HepG2 (cell line): ENCODE measurements around the gene TBC1D12. TPM values are rescaled to one million over a fixed set of nuclear protein-coding genes. Genes with fewer than 3 reads are reported as not detected.
A peak's percentile ranks its signal among the peaks of the same experiment; 100 is the strongest.

Source experiments
- DMAP1 ChIP-seq: IDR thresholded peaks from 2 replicates; pipeline ENCODE4 v1.6.1; 2016
- E2F1 ChIP-seq: sonication (generic); formaldehyde crosslinking; IDR thresholded peaks from 2 replicates; pipeline ENCODE4 v1.5.0; 2020; ENCODE audit warnings: missing genetic modification reagents
- EHMT2 ChIP-seq: fragments of 200-600 bp; sonication (generic); IDR thresholded peaks from 2 replicates; pipeline ENCODE4 v1.7.0; 2017; ENCODE audit warnings: antibody characterized with exemption, low read depth, low read length, borderline replicate concordance
- ERF ChIP-seq: IDR thresholded peaks from 2 replicates; pipeline ENCODE4 v1.6.1; 2018; ENCODE audit warnings: missing biosample characterization, missing genetic modification reagents
- GLI4 ChIP-seq: sonication (generic); formaldehyde crosslinking; IDR thresholded peaks from 2 replicates; pipeline ENCODE4 v1.5.1; 2020; ENCODE audit warnings: missing genetic modification reagents, mild to moderate bottlenecking, moderate library complexity, borderline replicate concordance
- HDAC1 ChIP-seq: sonication (generic); formaldehyde crosslinking; IDR thresholded peaks from 2 replicates; pipeline ENCODE4 v1.5.1; 2020; ENCODE audit warnings: mild to moderate bottlenecking, missing genetic modification reagents
- RBFOX2 ChIP-seq: fragments of 200-400 bp; formaldehyde crosslinking; IDR thresholded peaks from 2 replicates; pipeline ENCODE4 v1.6.1; 2017; ENCODE audit warnings: low read depth, mild to moderate bottlenecking, low read length
- SALL2 ChIP-seq: sonication (generic); formaldehyde crosslinking; IDR thresholded peaks from 2 replicates; pipeline ENCODE4 v1.8.1; 2023; ENCODE audit warnings: mild to moderate bottlenecking, missing genetic modification reagents, inconsistent platforms
- ZNF329 ChIP-seq: sonication (generic); formaldehyde crosslinking; IDR thresholded peaks from 2 replicates; pipeline ENCODE4 v1.9.0; 2021; ENCODE audit warnings: low read depth, mild to moderate bottlenecking, missing genetic modification reagents
- ZNF777 ChIP-seq: sonication (generic); formaldehyde crosslinking; IDR thresholded peaks from 2 replicates; pipeline ENCODE4 v1.4.0; 2020; ENCODE audit warnings: missing genetic modification reagents
- ZSCAN20 ChIP-seq: sonication (generic); formaldehyde crosslinking; IDR thresholded peaks from 2 replicates; pipeline ENCODE4 v1.4.0; 2020; ENCODE audit warnings: missing genetic modification reagents, mild to moderate bottlenecking, borderline replicate concordance
- polyA plus RNA-seq, 8 experiments: library from polyadenylated mRNA; depleted of rRNA in 3 of 8; stranded (reverse) in 7 of 8; unstranded in 1 of 8; fragments of >200 nt; fragmentation: Illumina TruSeq in 4 of 8; extraction: Trizol in 4 of 8; gene quantifications; 2 replicates each; pipeline versions ENCODE4 v1.2.1 to v1.2.3, GENCODE V29; 2011 to 2016; ENCODE audit warnings: low read depth in 4 of 8, missing spikeins in 1 of 8, mixed read lengths in 1 of 8; ENCODE audit not compliant: insufficient read depth in 1 of 8
- total RNA-seq, 5 experiments: library from RNA; depleted of rRNA; stranded (reverse); fragments of >200 nt; fragmentation: Illumina TruSeq; extraction: Trizol; gene quantifications; 2 replicates each; pipeline ENCODE4 v1.2.3, GENCODE V29; 2016; ENCODE audit warnings: low read depth in 1 of 5
- TF ChIP-seq, protein P1 (sequence below), 2 experiments: sonication (generic) in 1 of 2; formaldehyde crosslinking in 1 of 2; IDR thresholded peaks; 2 replicates each; pipeline versions ENCODE4 v1.4.0 to v1.6.1; 2018 to 2020; ENCODE audit warnings: missing genetic modification reagents in 2 of 2, borderline replicate concordance in 1 of 2, low read depth in 1 of 2, mild to moderate bottlenecking in 1 of 2, missing biosample characterization in 1 of 2
- TF ChIP-seq, protein P2 (sequence below): sonication (generic); formaldehyde crosslinking; IDR thresholded peaks from 2 replicates; pipeline ENCODE4 v1.8.0; 2022; ENCODE audit warnings: low read depth, missing genetic modification reagents

The TBC1D12 gene
- total and polyA plus RNA-seq, 2 of the 13 experiments (the other 11 are each of a cell fraction or from before 2014, with no cell fraction given), result 5.7 to 6.2 TPM

DNA sequence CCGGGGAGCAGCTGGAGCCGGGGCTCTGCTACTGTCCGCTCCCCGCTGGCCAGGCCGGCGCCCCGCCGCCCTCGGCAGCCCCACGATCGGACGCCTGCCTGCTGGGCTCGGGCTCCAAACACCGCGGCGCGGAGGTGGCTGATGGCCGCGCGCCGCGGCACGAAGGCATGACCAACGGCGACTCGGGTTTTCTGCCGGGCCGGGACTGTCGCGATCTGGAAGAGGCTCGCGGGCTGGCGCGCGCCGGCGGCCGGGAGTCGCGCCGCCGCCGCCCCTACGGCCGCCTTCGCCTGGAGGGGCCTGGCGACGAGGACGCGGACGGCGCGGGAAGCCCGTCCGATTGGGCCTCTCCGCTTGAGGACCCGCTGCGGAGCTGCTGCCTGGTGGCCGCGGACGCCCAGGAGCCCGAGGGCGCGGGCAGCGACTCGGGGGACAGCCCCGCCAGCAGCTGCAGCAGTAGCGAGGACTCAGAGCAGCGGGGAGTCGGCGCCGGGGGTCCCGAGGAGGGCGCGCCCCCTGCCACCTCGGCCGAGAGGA is 570 bp downstream of the TBC1D12 start (continued):
- TF ChIP-seq ZSCAN20 (CRISPR knock-in tag) (0 out of 2 replicates have a peak, but pooled peaks have one; percentile 83), ERF (CRISPR knock-in tag) (no peak; the same call in 1 of the 2 replicates), E2F1 (CRISPR knock-in tag) (peak; percentile 38; the same call in 1 of the 2 replicates), HDAC1 (CRISPR knock-in tag) (peak; percentile 3; the same call in 1 of the 2 replicates), DMAP1 (CRISPR knock-in tag) (0 out of 2 replicates have a peak, but pooled peaks have one; percentile 20), GLI4 (CRISPR knock-in tag) (peak; percentile 2; the same call in 1 of the 2 replicates), ZNF777 (peak; percentile 65), EHMT2 (no peak), SALL2 (CRISPR knock-in tag) (no peak), ZNF329 (peak; percentile 61; the same call in 1 of the 2 replicates), RBFOX2 (peak; percentile 11; the same call in 1 of the 2 replicates)
- TF ChIP-seq, protein P1, sequence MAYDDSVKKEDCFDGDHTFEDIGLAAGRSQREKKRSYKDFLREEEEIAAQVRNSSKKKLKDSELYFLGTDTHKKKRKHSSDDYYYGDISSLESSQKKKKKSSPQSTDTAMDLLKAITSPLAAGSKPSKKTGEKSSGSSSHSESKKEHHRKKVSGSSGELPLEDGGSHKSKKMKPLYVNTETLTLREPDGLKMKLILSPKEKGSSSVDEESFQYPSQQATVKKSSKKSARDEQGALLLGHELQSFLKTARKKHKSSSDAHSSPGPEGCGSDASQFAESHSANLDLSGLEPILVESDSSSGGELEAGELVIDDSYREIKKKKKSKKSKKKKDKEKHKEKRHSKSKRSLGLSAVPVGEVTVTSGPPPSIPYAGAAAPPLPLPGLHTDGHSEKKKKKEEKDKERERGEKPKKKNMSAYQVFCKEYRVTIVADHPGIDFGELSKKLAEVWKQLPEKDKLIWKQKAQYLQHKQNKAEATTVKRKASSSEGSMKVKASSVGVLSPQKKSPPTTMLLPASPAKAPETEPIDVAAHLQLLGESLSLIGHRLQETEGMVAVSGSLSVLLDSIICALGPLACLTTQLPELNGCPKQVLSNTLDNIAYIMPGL (CRISPR knock-in tag; IDR thresholded peaks at IDR 0.05; ENCODE audit: borderline replicate concordance in 1 of 2, low read depth in 1 of 2), result peak in 1 of 2 experiments; percentile 10; a peak in 1 of 4 replicates
- TF ChIP-seq, protein P2, sequence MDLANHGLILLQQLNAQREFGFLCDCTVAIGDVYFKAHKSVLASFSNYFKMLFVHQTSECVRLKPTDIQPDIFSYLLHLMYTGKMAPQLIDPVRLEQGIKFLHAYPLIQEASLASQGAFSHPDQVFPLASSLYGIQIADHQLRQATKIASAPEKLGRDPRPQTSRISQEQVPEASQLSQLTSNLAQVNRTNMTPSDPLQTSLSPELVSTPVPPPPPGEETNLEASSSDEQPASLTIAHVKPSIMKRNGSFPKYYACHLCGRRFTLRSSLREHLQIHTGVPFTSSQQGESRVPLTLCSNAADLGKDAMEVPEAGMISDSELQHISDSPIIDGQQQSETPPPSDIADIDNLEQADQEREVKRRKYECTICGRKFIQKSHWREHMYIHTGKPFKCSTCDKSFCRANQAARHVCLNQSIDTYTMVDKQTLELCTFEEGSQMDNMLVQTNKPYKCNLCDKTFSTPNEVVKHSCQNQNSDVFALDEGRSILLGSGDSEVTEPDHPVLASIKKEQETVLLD, result no peak
- TF ChIP-seq, all 625 proteins: peak for 46
